Measurements from ENCODE around the gene THAP11. TPM values are rescaled to one million over a fixed set of nuclear protein-coding genes. Genes with fewer than 3 reads are reported as not detected.

Gene THAP11
- total RNA-seq, 2 experiments from 2014 or later = 37.5 to 41.7 TPM

- Mint-ChIP-seq H3K27ac (peak overlapping the region; percentile 95), H3K36me3 (ENCODE audit: low read depth) (peaks cover 12% of the 10 kb centered on the region), H3K4me3 (peak overlapping the region; percentile 90), H3K9me3 (no peaks in the 10 kb centered on the region), H3K4me1 (peaks cover 43% of the 10 kb centered on the region), H3K27me3 (no peaks in the 10 kb centered on the region)
- POLR2A ChIA-PET = no interaction called here
- CTCF ChIA-PET = interaction anchor here (0.7 to 3.5 kb wide), 6 partner anchors 9 to 32 kb away, joined by 3 to 16 read pairs (median 5); no protein-coding TSS in a partner anchor
- peak; percentile 64 for DNase-seq
These were observed 606 bp downstream of the THAP11 start for GRCh38 chr16:67842509-67843342.

- no peaks in the 10 kb centered on the region for H3K9me3 Mint-ChIP-seq
- no peaks in the 10 kb centered on the region for H3K27me3 Mint-ChIP-seq
- peak; percentile 76 for DNase-seq
- peaks cover 49% of the 10 kb centered on the region for H3K4me1 Mint-ChIP-seq
- H3K27ac Mint-ChIP-seq = peak overlapping the region; percentile 95
- peak overlapping the region; percentile 90 for H3K4me3 Mint-ChIP-seq
- POLR2A ChIA-PET = interaction anchor here (0.6 kb wide), 1 partner anchor 106 kb away, joined by 3 read pairs; no protein-coding TSS in a partner anchor
- peaks cover 12% of the 10 kb centered on the region for H3K36me3 Mint-ChIP-seq (ENCODE audit: low read depth)
- CTCF ChIA-PET = interaction anchor here (0.5 to 3.5 kb wide), 7 partner anchors 10 to 267 kb away, joined by 3 to 16 read pairs (median 4); no protein-coding TSS in a partner anchor
These were observed 1.2 kb downstream of the THAP11 start for GRCh38 chr16:67843343-67843765.

DNA sequence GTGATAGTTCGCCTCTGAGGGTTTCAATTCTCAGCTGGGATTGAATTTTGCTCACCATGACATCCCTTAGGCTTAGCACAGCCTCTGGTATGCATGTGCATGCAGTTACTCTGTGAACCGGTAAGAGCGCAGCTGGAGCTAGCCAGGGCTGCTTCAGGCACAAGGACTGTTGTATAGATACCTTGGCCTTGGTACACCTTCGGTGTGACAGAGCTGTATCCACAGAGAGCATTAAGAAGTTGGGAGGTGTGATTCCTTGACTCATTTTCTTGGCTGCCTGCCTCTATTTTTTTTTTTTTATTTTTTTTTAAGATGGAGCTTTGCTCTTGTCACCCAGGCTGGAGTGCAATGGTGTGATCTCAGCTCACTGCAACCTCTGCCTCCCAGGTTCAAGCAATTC is 2.4 kb downstream of the THAP11 start:
- POLR2A ChIA-PET = interaction anchor here (0.5 to 0.7 kb wide), 2 partner anchors 43 to 154 kb away, joined by 3 to 4 read pairs; no protein-coding TSS in a partner anchor
- peak overlapping the region; percentile 31 for H3K27ac Mint-ChIP-seq
- no peak for DNase-seq
- H3K4me1 Mint-ChIP-seq = peaks cover 54% of the 10 kb centered on the region
- H3K27me3 Mint-ChIP-seq = no peaks in the 10 kb centered on the region
- H3K36me3 Mint-ChIP-seq (ENCODE audit: low read depth) = peaks cover 12% of the 10 kb centered on the region
- peak overlapping the region; percentile 90 for H3K4me3 Mint-ChIP-seq
- H3K9me3 Mint-ChIP-seq = no peaks in the 10 kb centered on the region
- CTCF ChIA-PET = interaction anchor here (0.7 to 3.5 kb wide), 7 partner anchors 11 to 363 kb away, joined by 3 to 16 read pairs (median 6); partner anchors contain the start of genes ATP6V0D1 and NRN1L

- Mint-ChIP-seq H3K4me1 (peaks cover 56% of the 10 kb centered on the region), H3K4me3 (peak overlapping the region; percentile 85), H3K27ac (peak overlapping the region; percentile 93), H3K9me3 (no peaks in the 10 kb centered on the region), H3K36me3 (ENCODE audit: low read depth) (peaks cover 12% of the 10 kb centered on the region), H3K27me3 (no peaks in the 10 kb centered on the region)
- POLR2A ChIA-PET = no interaction called here
- no peak for DNase-seq
- CTCF ChIA-PET = interaction anchor here (1.2 to 3.5 kb wide), 8 partner anchors 12 to 364 kb away, joined by 3 to 16 read pairs (median 5); partner anchors contain the start of genes ATP6V0D1 and NRN1L
These were observed 3.4 kb downstream of the THAP11 start for GRCh38 chr16:67845291-67846062.

GRCh38 chr16:67846063-67846319 is 3.9 kb downstream of the THAP11 start:
- Mint-ChIP-seq H3K4me3 (peak overlapping the region; percentile 85), H3K36me3 (ENCODE audit: low read depth) (peaks cover 12% of the 10 kb centered on the region), H3K27ac (peak overlapping the region; percentile 93), H3K9me3 (no peaks in the 10 kb centered on the region), H3K27me3 (no peaks in the 10 kb centered on the region), H3K4me1 (peaks cover 56% of the 10 kb centered on the region)
- no peak for DNase-seq
- POLR2A ChIA-PET = interaction anchor here (0.5 kb wide), 1 partner anchor 43 kb away, joined by 3 read pairs; no protein-coding TSS in a partner anchor
- CTCF ChIA-PET = interaction anchor here (0.5 to 3.0 kb wide), 6 partner anchors 12 to 325 kb away, joined by 4 to 16 read pairs (median 5); partner anchors contain the start of gene NRN1L

- peaks cover 52% of the 10 kb centered on the region for H3K4me1 Mint-ChIP-seq
- H3K4me3 Mint-ChIP-seq = peak within 1 kb of the TSS; percentile 90
- DNase-seq = peak; percentile 96
- H3K27me3 Mint-ChIP-seq = no peaks in the 10 kb centered on the region
- ChIA-PET CTCF (interaction anchor here (0.5 to 3.0 kb wide), 6 partner anchors 11 to 325 kb away, joined by 4 to 16 read pairs (median 5); partner anchors contain the start of gene NRN1L), POLR2A (interaction anchor here (0.5 kb wide), 1 partner anchor 42 kb away, joined by 3 read pairs; no protein-coding TSS in a partner anchor)
- H3K9me3 Mint-ChIP-seq = no peaks in the 10 kb centered on the region
- H3K27ac Mint-ChIP-seq = peak within 1 kb of the TSS; percentile 93
- peaks cover 12% of the 10 kb centered on the region for H3K36me3 Mint-ChIP-seq (ENCODE audit: low read depth)
These were observed 4.4 kb downstream of the THAP11 start, which contains the start of gene NUTF2 for GRCh38 chr16:67846320-67847063. TSS of gene NUTF2 (plus strand) at chr16:67846933. CDS start at chr16:67865131, 18,198 bp downstream.

DNA sequence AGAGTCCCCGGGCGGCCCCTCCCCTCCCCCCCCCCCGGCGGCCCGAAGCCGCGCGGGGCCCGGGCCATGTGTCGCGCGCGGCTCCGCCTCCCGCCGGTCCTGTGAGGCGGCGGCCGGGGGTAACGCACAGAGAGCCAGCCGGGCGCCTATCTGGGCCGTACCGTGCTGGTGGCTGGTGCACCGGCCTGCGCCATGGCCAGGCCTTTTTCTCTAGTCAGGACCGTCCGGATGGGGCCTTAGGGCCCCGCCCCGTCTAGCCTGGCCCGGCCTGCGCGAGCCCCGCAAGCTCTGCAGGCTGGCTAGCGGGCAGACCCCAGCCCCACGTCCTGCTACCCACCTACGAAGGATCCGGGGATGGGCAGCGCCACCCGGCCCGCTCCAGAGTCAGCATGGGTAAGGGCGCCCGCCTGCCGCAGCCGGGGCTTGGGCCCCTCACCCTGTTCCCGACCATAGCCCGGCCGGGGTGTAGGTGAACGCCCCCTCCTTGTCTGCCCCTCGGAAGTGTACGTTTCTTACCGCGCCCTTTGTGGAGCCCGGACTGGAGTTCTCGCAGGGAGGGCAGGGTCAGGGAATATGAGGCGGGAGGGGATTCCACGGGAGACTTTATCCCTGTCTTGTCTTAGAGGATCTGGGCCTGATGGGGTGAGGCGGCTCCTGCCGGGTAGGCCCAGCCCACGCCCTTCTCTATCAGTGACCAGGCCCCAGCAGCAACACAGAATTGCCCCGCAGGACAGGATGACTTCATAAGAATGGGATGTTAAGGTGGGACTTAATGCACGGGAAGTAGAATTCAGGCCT is 5.1 kb downstream of the THAP11 start, which contains the start of gene CENPT:
TSS of gene CENPT (minus strand) at position 630 of the 798 bp plus-strand sequence. CDS start 13,834 bp downstream, outside the sequence.
- ChIA-PET CTCF (interaction anchor here (1.0 to 3.0 kb wide), 3 partner anchors 10 to 31 kb away, joined by 3 to 15 read pairs (median 5); no protein-coding TSS in a partner anchor), POLR2A (no interaction called here)
- H3K27me3 Mint-ChIP-seq = no peaks in the 10 kb centered on the region
- peaks cover 48% of the 10 kb centered on the region for H3K4me1 Mint-ChIP-seq
- no peaks in the 10 kb centered on the region for H3K9me3 Mint-ChIP-seq
- DNase-seq = peak; percentile 63
- H3K36me3 Mint-ChIP-seq (ENCODE audit: low read depth) = peaks cover 12% of the 10 kb centered on the region
- H3K27ac Mint-ChIP-seq = peak within 1 kb of the TSS; percentile 93
- H3K4me3 Mint-ChIP-seq = peak within 1 kb of the TSS; percentile 90

DNA sequence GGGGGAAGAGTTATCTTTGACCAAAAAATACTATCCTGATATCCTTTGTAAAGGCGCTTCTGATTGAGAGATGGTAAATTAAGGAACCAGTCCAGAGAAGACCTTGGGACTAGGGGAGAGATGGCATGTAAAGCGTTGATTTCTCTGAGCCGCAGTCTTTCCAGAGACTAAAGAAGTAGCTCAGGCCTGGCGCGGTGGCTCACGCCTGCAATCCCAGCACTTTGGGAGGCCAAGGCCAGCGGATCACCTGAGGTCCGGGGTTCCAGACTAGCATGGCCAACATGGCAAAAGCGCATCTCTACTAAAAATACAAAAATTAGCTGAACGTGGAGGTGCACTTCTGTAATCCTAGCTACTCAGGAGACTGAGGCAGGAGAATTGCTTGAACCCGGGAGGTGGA is 6.0 kb downstream of the THAP11 start:
- DNase-seq = no peak
- H3K4me1 Mint-ChIP-seq = peaks cover 46% of the 10 kb centered on the region
- POLR2A ChIA-PET = no interaction called here
- H3K4me3 Mint-ChIP-seq = peak overlapping the region; percentile 90
- CTCF ChIA-PET = interaction anchor here (0.6 to 1.2 kb wide), 4 partner anchors 9 to 142 kb away, joined by 3 to 7 read pairs (median 3); no protein-coding TSS in a partner anchor
- peaks cover 11% of the 10 kb centered on the region for H3K36me3 Mint-ChIP-seq (ENCODE audit: low read depth)
- H3K27ac Mint-ChIP-seq = peak overlapping the region; percentile 87
- H3K27me3 Mint-ChIP-seq = no peaks in the 10 kb centered on the region
- H3K9me3 Mint-ChIP-seq = no peaks in the 10 kb centered on the region

DNA sequence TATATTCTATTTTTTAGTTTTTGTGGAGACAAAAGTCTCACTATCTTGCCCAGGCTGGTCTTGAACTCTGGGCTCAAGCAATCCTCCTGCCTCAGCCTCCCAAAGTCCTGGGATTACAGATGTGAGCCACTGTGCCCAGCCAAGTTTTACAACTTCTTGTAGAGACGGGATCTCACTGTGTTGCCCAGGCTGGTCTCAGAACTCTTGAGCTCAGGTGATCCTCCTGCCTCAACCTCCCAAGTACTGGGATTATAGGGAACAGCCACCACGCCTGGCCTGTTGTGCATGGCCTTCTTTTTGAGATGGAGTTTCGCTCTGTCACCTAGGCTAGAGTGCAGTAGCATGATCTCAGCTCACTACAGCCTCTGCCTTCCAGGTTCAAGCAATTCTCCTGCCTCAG is 11.6 kb downstream of the THAP11 start:
- Mint-ChIP-seq H3K36me3 (ENCODE audit: low read depth) (no peaks in the 10 kb centered on the region), H3K27me3 (no peaks in the 10 kb centered on the region), H3K9me3 (no peaks in the 10 kb centered on the region), H3K4me1 (peaks cover 25% of the 10 kb centered on the region), H3K27ac (no peak overlapping the region), H3K4me3 (no peak overlapping the region)
- ChIA-PET CTCF (no interaction called here), POLR2A (no interaction called here)
- no peak for DNase-seq

GRCh38 chr16:67855789-67856188 is 13.7 kb downstream of the THAP11 start:
- ChIA-PET CTCF (interaction anchor here (2.3 kb wide), 1 partner anchor 39 kb away, joined by 10 read pairs; no protein-coding TSS in a partner anchor), POLR2A (interaction anchor here (0.6 kb wide), 1 partner anchor 13 kb away, joined by 3 read pairs; no protein-coding TSS in a partner anchor)
- Mint-ChIP-seq H3K4me3 (no peak overlapping the region), H3K27me3 (no peaks in the 10 kb centered on the region), H3K9me3 (no peaks in the 10 kb centered on the region), H3K27ac (no peak overlapping the region), H3K36me3 (ENCODE audit: low read depth) (peaks cover 3% of the 10 kb centered on the region), H3K4me1 (peaks cover 19% of the 10 kb centered on the region)
- no peak for DNase-seq

GRCh38 chr16:67856927-67857546 is 14.9 kb downstream of the THAP11 start:
- ChIA-PET CTCF (interaction anchor here (0.9 to 2.3 kb wide), 7 partner anchors 9 to 127 kb away, joined by 3 to 10 read pairs (median 5); partner anchors contain the start of gene NUTF2), POLR2A (no interaction called here)
- Mint-ChIP-seq H3K4me3 (no peak overlapping the region), H3K9me3 (no peaks in the 10 kb centered on the region), H3K27me3 (no peaks in the 10 kb centered on the region), H3K27ac (no peak overlapping the region), H3K36me3 (ENCODE audit: low read depth) (peaks cover 5% of the 10 kb centered on the region), H3K4me1 (peaks cover 24% of the 10 kb centered on the region)
- DNase-seq = no peak

All from activated CD4-positive, alpha-beta T cell treated with anti-CD3 and anti-CD28 coated beads, Interleukin-2, amount 10 ng/mL, durations not matched to agents 7 days and 5 days (primary cell).